SHP77 (cell line): ENCODE results near the gene SMAD3.

Experiments used
- DNase-seq, 2 experiments: peaks; one replicate each; lab custom pipeline; 2025; lab: John Stamatoyannopoulos, UW

Gene SMAD3

DNA sequence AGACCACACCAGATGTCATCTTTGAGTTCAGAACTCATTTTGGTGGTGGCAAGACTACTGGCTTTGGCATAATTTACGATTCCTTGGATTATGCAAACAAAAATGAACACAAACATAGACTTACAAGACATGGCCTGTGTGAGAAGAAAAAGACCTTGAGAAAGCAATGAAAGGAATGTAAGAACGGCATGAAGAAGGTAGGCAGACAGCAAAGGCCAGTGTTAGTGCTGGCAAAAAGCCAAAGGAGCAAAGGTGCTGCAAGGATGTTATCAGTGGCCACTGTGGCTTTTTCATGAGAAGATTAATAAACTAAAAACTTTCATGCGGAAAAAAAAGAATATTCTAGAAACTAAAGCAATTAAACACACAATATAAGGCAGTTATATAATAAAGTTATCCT is 167.2 kb downstream of the SMAD3 start:
- DNase-seq = no peak

DNA sequence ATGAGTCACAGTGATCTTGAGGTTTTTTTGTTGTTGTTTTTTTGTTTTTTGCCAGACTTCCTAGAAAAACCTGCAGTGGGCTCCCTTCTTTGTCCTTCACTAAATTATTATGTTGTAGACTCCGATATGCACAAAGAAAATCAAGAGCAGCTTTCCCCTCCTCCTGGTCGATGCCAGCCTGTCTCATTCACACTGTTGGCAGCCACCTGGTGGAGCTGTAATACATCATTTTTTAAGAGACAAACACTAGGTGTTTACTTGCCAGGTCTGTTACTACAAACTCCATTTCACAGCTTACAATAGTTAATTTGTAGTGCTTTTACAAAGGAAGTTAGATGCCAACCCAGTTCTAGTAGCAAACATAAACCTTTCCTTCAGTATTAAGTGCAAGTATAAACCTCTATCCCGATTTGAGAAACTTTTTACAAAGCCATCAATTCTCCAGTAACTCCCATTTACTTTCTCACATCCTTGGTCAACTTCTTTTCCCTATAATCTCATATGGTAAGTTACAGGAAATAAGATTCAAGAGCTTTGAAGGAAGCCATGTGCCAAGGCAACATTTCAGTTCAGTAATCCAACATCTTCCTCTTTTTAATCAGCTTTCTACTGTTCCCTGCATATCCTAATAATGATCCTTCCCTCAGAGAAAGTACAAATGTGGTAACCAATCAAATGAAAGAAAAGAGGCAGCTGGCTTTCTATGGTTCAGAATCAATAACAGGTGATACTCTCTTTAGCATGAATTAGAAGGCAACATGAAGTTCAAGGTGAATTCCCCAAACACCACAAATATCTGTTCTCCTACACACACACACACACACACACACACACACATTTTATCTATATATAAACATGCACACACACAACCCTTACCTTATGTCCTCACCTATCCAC is 175.1 kb downstream of the SMAD3 start:
- DNase-seq = peak in 1 of 2 experiments; percentile 20

DNA sequence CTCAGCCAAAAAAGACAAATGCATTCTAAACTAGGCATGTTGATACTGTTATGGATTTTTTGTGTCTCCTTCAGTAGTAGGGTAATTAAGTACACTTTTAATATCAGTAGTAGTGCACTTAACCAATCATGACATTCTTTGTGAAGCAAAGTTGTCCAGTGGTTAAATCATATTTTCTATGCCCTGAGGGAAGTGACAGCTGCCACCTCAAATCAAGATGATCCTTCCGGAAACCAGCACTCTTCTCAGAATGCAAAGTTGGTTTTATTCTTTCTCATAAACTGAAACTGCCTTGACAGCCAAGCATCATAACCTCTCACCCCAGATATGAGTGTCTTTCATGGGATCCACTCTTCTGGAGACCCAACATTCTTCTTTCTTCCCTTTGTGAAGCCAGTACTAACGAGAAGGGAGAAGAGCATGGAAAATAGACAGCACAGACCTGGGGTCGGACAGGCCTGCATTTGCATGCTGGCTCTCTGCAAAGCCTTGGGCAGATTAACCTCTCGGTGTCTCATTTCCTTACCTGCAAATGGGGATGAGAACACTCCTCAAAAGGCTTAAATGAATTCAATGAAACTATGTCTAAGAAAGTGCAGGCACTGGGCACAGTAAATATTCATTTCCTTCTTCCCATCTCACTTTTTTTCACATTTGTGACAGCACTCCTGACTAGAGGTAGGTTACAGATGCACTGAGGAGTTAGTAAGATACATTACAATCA is 175.9 kb downstream of the SMAD3 start:
- no peak for DNase-seq

DNA sequence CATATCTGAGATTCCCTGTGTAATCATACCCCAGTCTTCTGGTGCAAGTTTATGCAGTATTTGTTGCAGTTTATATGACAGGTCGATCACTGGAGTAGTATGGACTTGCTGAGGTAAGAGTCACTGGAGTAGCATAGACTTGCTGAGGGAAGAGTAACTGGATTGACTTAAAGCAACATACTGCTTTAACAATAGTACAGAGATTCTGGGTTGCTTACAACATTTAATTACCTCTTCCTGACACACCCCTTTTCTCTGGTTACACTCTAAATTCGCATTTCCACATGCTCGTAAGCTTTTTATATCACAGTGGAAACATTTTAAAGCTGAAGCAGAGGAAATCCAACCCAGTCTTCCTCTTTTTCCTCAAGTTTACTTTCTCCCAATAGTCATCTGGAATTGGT is 177.3 kb downstream of the SMAD3 start:
- no peak for DNase-seq
